ENCODE results near the gene PPP2CA. TPM values are rescaled to one million over a fixed set of nuclear protein-coding genes. Genes with fewer than 3 reads are reported as not detected.
A peak's percentile ranks its signal among the peaks of the same experiment; 100 is the strongest.

PPP2CA gene
- total and polyA plus RNA-seq, 8 donors: 109 to 153 (median 135) TPM

GRCh38 chr5:134174841-134175839, 50.7 kb downstream of the PPP2CA start:
- H3K9me3 ChIP-seq: no peaks in the 10 kb centered on the region
- peaks cover 11 to 35% of the 10 kb centered on the region in 2 donors for H3K4me1 ChIP-seq
- H3K27ac ChIP-seq: peak overlapping the region; percentile 99
- ATAC-seq: no peak
- intact Hi-C loops (cut with DNase I): no loop called here
- peak in 2 of 4 donors; percentile 7 to 32 for DNase-seq
- peaks cover 0 to 37% of the 10 kb centered on the region in 2 donors for H3K36me3 ChIP-seq
- H3K27me3 ChIP-seq: no peaks in the 10 kb centered on the region
- TF ChIP-seq, protein P1, sequence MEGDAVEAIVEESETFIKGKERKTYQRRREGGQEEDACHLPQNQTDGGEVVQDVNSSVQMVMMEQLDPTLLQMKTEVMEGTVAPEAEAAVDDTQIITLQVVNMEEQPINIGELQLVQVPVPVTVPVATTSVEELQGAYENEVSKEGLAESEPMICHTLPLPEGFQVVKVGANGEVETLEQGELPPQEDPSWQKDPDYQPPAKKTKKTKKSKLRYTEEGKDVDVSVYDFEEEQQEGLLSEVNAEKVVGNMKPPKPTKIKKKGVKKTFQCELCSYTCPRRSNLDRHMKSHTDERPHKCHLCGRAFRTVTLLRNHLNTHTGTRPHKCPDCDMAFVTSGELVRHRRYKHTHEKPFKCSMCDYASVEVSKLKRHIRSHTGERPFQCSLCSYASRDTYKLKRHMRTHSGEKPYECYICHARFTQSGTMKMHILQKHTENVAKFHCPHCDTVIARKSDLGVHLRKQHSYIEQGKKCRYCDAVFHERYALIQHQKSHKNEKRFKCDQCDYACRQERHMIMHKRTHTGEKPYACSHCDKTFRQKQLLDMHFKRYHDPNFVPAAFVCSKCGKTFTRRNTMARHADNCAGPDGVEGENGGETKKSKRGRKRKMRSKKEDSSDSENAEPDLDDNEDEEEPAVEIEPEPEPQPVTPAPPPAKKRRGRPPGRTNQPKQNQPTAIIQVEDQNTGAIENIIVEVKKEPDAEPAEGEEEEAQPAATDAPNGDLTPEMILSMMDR (IDR thresholded peaks at IDR 0.05): no peak
- peak overlapping the region; percentile 88 to 93 for H3K4me3 ChIP-seq

DNA sequence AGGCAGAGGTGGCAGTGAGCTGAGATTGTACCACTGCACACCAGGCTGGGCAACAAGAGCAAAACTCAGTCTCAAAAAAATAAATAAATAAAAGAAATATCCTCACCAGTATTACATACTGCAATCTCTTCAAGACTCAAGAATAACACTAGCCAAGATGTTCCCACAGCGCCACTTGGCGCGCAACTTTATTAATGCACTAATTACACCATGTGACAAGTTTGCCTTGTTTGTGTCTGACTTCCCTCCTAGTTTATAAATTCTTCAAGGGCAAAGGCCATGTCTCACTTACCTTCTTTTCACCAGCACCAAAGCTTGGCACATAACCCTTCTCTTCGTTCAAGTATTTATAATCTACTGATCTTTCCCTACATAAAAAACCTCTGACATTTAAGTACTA, 53.9 kb downstream of the PPP2CA start:
- TF ChIP-seq, protein P1 (IDR thresholded peaks at IDR 0.05): no peak
- peaks cover 0 to 69% of the 10 kb centered on the region in 2 donors for H3K36me3 ChIP-seq
- H3K27ac ChIP-seq: no peak overlapping the region
- DNase-seq: no peak
- no peaks in the 10 kb centered on the region for H3K27me3 ChIP-seq
- intact Hi-C loops (cut with DNase I): no loop called here
- peaks cover 8 to 30% of the 10 kb centered on the region in 2 donors for H3K4me1 ChIP-seq
- H3K4me3 ChIP-seq: no peak overlapping the region
- no peaks in the 10 kb centered on the region for H3K9me3 ChIP-seq
- ATAC-seq: no peak

GRCh38 chr5:134162592-134162991, 63.3 kb downstream of the PPP2CA start:
- Histone ChIP-seq H3K36me3 (peaks cover 3 to 97% of the 10 kb centered on the region in 2 donors), H3K27ac (no peak overlapping the region), H3K4me3 (no peak overlapping the region), H3K27me3 (no peaks in the 10 kb centered on the region), H3K4me1 (no peaks in the 10 kb centered on the region), H3K9me3 (no peaks in the 10 kb centered on the region)
- DNase-seq (no peak), ATAC-seq (no peak)
- intact Hi-C loops (cut with DNase I): no loop called here
- TF ChIP-seq, protein P1 (IDR thresholded peaks at IDR 0.05): no peak

GRCh38 chr5:134161513-134162395, 64.1 kb downstream of the PPP2CA start:
- Histone ChIP-seq H3K4me3 (no peak overlapping the region), H3K4me1 (no peaks in the 10 kb centered on the region), H3K36me3 (peaks cover 3 to 97% of the 10 kb centered on the region in 2 donors), H3K27ac (no peak overlapping the region), H3K27me3 (no peaks in the 10 kb centered on the region), H3K9me3 (no peaks in the 10 kb centered on the region)
- ATAC-seq (no peak), DNase-seq (no peak)
- intact Hi-C loops (cut with DNase I): no loop called here
- TF ChIP-seq, protein P1 (IDR thresholded peaks at IDR 0.05): no peak

Data from left lung (tissue), 10 donors.